GM15510 (cell line): ENCODE measurements around the gene SLC2A4RG.

Source experiments
- POLR2A ChIP-seq: IDR thresholded peaks from 3 replicates; pipeline ENCODE4 v1.6.1; 2011; ENCODE audit warnings: borderline replicate concordance; ENCODE audit not compliant: insufficient read length; ENCODE audit errors: extremely low read depth

SLC2A4RG gene

GRCh38 chr20:63703976-63704748 is 35.4 kb upstream of the SLC2A4RG start:
- no peak for TF ChIP-seq POLR2A

GRCh38 chr20:63704749-63705117 is 34.8 kb upstream of the SLC2A4RG start:
- no peak for TF ChIP-seq POLR2A

- TF ChIP-seq POLR2A: no peak
Observed at GRCh38 chr20:63705232-63706026, 34.1 kb upstream of the SLC2A4RG start.

- TF ChIP-seq POLR2A: no peak
Observed at GRCh38 chr20:63706027-63706695, 33.4 kb upstream of the SLC2A4RG start.

- no peak for TF ChIP-seq POLR2A
Observed at GRCh38 chr20:63706852-63707557, 32.6 kb upstream of the SLC2A4RG start.

- TF ChIP-seq POLR2A: peak; percentile 74
Observed at GRCh38 chr20:63707558-63708300, 31.8 kb upstream of the SLC2A4RG start, which contains the start of the genes ARFRP1 and ZGPAT. Gene ARFRP1, minus strand, starts transcription at chr20:63707976. Its CDS starts 885 bp downstream, at chr20:63707091. Gene ZGPAT, plus strand, starts transcription at chr20:63708039. Its CDS starts 542 bp downstream, at chr20:63708581.

- no peak for TF ChIP-seq POLR2A
Observed at GRCh38 chr20:63708301-63709148, 31.1 kb upstream of the SLC2A4RG start.

GRCh38 chr20:63709149-63709527 is 30.4 kb upstream of the SLC2A4RG start:
- TF ChIP-seq POLR2A: no peak

GRCh38 chr20:63711085-63711645 is 28.4 kb upstream of the SLC2A4RG start:
- no peak for TF ChIP-seq POLR2A

GRCh38 chr20:63712191-63712590 is 27.4 kb upstream of the SLC2A4RG start:
- TF ChIP-seq POLR2A: no peak

- no peak for TF ChIP-seq POLR2A
Observed at GRCh38 chr20:63714858-63715257, 24.7 kb upstream of the SLC2A4RG start.

GRCh38 chr20:63718996-63719395 is 20.6 kb upstream of the SLC2A4RG start:
- TF ChIP-seq POLR2A: no peak

- TF ChIP-seq POLR2A: no peak
Observed at GRCh38 chr20:63731410-63731809, 8.2 kb upstream of the SLC2A4RG start.
